ENCODE measurements around the gene CCDC88A. TPM values are rescaled to one million over a fixed set of nuclear protein-coding genes. Genes with fewer than 3 reads are reported as not detected.

The CCDC88A gene
- polyA plus RNA-seq, 1 of the 3 experiments (the other 2 are of a cell fraction), result 7.0 TPM

- H3K4me2 ChIP-seq, result no peak overlapping the region
- no peak for DNase-seq
- H3K9me3 ChIP-seq, result no peaks in the 10 kb centered on the region
- no peaks in the 10 kb centered on the region for H3K4me1 ChIP-seq (ENCODE audit: control insufficient read depth in 1 of 2, insufficient read depth in 2 of 2, low read depth in 1 of 2, low read length in 1 of 2)
- WGBS (ENCODE audit: low lambda C conversion rate), result 93% methylated on average over 5 of the region's 5 CpGs
- no peaks in the 10 kb centered on the region for H3K27me3 ChIP-seq (ENCODE audit: insufficient read depth)
- no peaks in the 10 kb centered on the region for H4K20me1 ChIP-seq (ENCODE audit: insufficient read depth)
- CTCF ChIA-PET, result no interaction called here
- H3K36me3 ChIP-seq (replicated peaks in 1 of 2; ENCODE audit: control insufficient read depth in 1 of 2, insufficient read depth in 2 of 2, low read length in 1 of 2), result peaks cover 35 to 57% of the 10 kb centered on the region in 2 experiments
- POLR2A ChIA-PET, result no interaction called here
- peaks cover 8% of the 10 kb centered on the region for H3F3A ChIP-seq (replicated peaks; ENCODE audit: insufficient read depth)
- no peak overlapping the region for H2AFZ ChIP-seq (ENCODE audit: low read depth)
- TF ChIP-seq SMC3 (IDR thresholded peaks at IDR 0.05; ENCODE audit: low read depth, low read length) (no peak), ZBTB33 (IDR thresholded peaks at IDR 0.05; ENCODE audit: borderline replicate concordance, low read depth) (no peak), MEF2A (IDR thresholded peaks at IDR 0.05; ENCODE audit: borderline replicate concordance, low read depth) (no peak), MXI1 (IDR thresholded peaks at IDR 0.05; ENCODE audit: low read depth, low read length) (no peak), TEAD4 (IDR thresholded peaks at IDR 0.05; ENCODE audit: borderline replicate concordance, insufficient read depth) (no peak), EZH2phosphoT487 (IDR thresholded peaks at IDR 0.05; ENCODE audit: borderline replicate concordance, low read depth) (no peak), MAX (IDR thresholded peaks at IDR 0.05; ENCODE audit: low read depth) (no peak), TCF12 (IDR thresholded peaks at IDR 0.05) (no peak), JUND (IDR thresholded peaks at IDR 0.05) (no peak), GATA2 (CRISPR knock-in tag; IDR thresholded peaks at IDR 0.05) (no peak), FOSL2 (IDR thresholded peaks at IDR 0.05; ENCODE audit: borderline replicate concordance, low read depth) (no peak), RAD21 (IDR thresholded peaks at IDR 0.05; ENCODE audit: low read length) (no peak), POLR2AphosphoS5 (IDR thresholded peaks at IDR 0.05; ENCODE audit: low read depth, low read length) (no peak), SIN3A (IDR thresholded peaks at IDR 0.05; ENCODE audit: borderline replicate concordance, low read depth, low read length) (no peak), FOXM1 (IDR thresholded peaks at IDR 0.05; ENCODE audit: low read depth) (no peak)
- TF ChIP-seq, protein P1, sequence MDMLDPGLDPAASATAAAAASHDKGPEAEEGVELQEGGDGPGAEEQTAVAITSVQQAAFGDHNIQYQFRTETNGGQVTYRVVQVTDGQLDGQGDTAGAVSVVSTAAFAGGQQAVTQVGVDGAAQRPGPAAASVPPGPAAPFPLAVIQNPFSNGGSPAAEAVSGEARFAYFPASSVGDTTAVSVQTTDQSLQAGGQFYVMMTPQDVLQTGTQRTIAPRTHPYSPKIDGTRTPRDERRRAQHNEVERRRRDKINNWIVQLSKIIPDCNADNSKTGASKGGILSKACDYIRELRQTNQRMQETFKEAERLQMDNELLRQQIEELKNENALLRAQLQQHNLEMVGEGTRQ (IDR thresholded peaks at IDR 0.05; ENCODE audit: borderline replicate concordance, low read depth, low read length), result no peak
- TF ChIP-seq, protein P2, sequence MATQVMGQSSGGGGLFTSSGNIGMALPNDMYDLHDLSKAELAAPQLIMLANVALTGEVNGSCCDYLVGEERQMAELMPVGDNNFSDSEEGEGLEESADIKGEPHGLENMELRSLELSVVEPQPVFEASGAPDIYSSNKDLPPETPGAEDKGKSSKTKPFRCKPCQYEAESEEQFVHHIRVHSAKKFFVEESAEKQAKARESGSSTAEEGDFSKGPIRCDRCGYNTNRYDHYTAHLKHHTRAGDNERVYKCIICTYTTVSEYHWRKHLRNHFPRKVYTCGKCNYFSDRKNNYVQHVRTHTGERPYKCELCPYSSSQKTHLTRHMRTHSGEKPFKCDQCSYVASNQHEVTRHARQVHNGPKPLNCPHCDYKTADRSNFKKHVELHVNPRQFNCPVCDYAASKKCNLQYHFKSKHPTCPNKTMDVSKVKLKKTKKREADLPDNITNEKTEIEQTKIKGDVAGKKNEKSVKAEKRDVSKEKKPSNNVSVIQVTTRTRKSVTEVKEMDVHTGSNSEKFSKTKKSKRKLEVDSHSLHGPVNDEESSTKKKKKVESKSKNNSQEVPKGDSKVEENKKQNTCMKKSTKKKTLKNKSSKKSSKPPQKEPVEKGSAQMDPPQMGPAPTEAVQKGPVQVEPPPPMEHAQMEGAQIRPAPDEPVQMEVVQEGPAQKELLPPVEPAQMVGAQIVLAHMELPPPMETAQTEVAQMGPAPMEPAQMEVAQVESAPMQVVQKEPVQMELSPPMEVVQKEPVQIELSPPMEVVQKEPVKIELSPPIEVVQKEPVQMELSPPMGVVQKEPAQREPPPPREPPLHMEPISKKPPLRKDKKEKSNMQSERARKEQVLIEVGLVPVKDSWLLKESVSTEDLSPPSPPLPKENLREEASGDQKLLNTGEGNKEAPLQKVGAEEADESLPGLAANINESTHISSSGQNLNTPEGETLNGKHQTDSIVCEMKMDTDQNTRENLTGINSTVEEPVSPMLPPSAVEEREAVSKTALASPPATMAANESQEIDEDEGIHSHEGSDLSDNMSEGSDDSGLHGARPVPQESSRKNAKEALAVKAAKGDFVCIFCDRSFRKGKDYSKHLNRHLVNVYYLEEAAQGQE (IDR thresholded peaks at IDR 0.05; ENCODE audit: low read depth, low read length), result no peak
- TF ChIP-seq, protein P3, sequence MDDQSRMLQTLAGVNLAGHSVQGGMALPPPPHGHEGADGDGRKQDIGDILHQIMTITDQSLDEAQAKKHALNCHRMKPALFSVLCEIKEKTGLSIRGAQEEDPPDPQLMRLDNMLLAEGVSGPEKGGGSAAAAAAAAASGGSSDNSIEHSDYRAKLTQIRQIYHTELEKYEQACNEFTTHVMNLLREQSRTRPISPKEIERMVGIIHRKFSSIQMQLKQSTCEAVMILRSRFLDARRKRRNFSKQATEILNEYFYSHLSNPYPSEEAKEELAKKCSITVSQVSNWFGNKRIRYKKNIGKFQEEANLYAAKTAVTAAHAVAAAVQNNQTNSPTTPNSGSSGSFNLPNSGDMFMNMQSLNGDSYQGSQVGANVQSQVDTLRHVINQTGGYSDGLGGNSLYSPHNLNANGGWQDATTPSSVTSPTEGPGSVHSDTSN (IDR thresholded peaks at IDR 0.05), result no peak
- H3K9me2 ChIP-seq, result no peaks in the 10 kb centered on the region
- no peak overlapping the region for H3K27ac ChIP-seq (ENCODE audit: low read depth in 2 of 2, low read length in 1 of 2)
- no peak overlapping the region for H3K4me3 ChIP-seq (ENCODE audit: low read depth in 2 of 2, low read length in 1 of 2)
- H3K79me2 ChIP-seq (ENCODE audit: insufficient read depth), result no peaks in the 10 kb centered on the region
- H3K9ac ChIP-seq, result no peak overlapping the region
These were observed 174.2 kb downstream of the CCDC88A start for GRCh38 chr2:55245411-55245810.
